ENCODE measurements around the gene DHH.
"Not testable (repeated sequence)": the region's sequence is repeated elsewhere in the genome, so short reads cannot be mapped to it uniquely, and the experiment has no call there.

The DHH gene

GRCh38 chr12:49068879-49069506, 25.6 kb downstream of the DHH start:
- no peak for DNase-seq

GRCh38 chr12:49066120-49066519, 28.5 kb downstream of the DHH start:
- no peak for DNase-seq

- no peak for DNase-seq
Observed at GRCh38 chr12:49064767-49065152, 29.8 kb downstream of the DHH start.

DNA sequence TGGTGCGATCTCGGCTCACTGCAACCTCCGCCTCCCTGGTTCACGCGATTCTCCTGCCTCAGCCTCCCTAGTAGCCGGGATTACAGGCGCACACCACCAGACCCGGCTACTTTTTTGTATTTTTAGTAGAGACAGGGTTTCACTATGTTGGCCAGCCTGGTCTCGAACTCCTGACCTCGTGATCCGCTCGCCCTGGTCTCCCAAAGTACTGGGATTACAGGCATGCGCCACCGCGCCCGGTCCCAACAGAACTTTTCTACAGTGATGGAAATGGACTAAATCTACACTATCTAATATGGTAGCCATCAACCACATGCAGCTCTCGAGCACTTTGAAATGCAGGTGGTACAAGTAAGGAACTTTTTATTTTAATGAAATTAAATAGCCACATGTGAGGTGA, 32.7 kb downstream of the DHH start:
- not testable (repeated sequence) for DNase-seq

DNA sequence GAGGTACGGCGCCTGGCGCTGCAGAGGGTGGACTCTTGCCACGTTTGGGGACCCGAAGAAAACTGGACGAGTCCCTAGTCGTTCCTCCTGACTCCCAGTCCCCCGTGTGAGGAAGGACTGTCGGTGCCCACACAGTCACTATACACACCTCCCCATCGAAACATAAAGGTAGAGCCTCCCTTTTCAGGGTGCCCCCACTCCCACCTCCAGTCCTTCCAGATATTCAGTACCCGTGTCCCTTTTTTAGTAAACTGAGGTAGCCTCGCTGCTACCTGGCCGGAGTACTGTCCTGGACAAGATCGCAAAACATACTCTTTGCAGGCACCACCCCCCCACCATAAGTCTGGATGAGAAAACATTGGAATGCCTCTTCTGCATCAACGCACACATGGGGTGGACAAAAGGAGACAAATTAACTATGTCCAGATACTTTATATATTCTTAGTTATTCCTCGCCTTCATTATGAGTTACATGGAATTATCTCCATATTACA, 33.4 kb downstream of the DHH start:
- DNase-seq: no peak

DNA sequence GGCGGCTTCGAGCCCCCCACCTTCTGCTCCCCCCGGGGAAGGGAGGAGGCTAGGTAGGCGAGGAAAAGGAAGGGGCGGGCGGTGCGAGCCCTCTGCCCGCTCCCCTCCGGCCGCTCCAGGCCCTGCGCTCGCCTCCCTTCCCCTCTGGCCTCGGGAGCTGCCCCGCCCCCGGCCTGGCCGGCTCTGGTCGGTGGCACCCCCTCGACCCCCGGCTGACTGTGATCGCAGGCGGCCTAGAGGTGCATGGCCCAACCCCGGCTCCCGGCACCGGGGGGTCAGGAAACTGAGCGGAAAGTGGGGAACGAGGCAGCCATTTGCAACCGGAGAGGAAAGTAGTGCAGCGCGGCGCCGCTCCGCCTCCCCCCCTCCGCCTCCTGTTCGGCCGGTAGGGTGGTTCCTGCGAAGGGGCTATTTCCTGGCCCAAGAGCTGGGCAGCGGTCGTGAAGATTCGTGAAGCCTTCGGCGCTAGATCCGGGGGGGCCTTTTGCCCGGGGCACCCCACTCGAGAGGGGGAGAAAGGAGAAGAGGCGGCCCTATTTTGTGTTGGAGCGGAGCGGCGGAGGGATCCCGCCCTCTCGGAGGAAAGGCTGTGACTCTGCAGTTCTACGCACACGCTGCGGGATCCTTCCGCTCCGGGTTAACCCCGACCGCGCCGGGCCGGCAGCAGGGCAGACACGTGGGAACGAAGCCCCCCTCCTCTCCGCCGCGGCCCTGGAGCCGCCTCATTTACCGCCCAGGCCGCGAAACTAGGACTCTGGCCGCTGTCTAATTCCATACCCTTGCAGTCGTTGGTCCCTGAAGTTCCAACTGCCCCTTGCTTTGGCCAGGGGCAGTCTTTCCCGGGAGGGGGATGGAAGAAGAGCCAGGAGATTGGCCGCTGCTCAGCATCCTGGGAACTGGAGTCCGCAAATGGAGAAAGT, 34.1 kb downstream of the DHH start, which contains the start of gene KMT2D:
KMT2D (minus strand) TSS at position 558 of the 920 bp plus-strand sequence. CDS start 5,470 bp downstream, outside the sequence.
- DNase-seq: peak; percentile 98

DNA sequence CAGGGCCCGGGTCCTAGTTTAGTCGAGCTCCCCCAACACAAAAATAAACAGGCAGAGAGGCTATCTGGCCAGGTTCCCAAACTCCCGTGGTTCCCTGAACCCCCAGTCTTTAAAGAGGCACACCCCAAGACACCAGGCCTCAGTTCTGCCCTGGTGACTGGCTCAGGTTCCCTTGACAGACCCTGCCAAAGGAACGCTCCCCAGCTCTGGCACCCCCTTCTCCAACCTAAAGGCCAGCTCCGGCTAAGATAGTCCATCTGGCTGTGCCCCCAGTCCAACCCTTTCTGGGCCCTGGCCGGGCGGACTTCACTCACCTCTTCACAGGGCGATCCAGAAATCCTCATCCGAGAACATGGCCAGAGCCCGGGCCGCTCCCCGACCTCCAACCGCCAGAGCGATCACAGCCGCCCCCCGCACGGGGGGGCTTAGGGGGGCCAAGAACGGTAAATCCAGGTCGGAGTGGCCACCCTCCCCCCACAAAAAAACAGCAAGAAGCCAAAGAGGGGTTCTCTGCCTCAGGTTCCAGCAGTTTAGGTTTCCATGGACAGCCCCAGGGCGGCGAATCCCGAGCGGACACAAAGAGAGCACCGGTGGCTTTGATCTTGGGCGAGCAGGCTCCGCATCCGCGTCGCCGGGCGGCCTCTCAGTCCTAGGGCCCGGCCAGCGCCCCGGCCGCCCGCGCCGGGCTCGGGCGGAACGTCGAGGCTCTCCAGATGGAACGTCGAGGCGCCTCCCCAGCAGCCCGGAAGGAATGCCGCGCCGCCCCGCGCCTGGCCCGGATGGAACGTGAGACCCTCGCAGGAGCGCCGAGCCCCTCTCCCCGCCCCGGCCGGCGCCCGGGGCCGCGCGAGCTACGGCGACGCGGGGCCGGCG, 35.1 kb downstream of the DHH start:
- DNase-seq: peak; percentile 31

- no peak for DNase-seq
Observed at GRCh38 chr12:49059045-49059298, 35.6 kb downstream of the DHH start.

DNA sequence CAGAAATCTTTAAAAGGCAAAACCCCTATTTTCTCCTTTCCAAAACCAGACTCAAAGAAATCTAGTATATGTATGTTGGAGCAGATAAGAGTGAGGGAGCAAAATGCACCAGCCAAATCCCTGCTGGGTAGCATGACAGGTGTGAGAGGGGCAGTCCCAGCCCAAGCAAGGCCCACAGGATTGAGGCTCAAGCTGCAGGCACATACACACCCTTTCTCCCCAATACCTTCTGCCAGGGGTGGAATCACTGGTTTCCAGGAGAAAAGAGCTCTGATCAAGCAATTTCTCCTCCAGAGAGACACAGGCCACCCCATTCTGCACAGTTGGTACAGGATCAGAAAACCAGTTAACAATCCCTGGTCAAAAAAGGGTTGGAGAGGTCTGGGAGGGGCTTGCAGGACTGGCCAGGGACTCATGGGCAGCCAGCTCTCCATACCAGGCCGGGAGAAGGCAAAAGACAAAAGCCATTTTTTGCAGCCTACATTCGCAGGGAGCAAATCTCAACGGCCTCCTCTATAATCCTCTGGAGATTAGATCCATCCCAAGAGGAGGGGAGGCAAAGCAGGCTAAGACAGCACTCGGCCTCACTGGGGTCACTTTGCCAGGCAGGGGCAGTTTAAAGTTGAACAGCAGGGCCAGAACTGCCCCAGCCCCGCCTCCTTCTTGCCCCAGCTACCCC, 36.1 kb downstream of the DHH start:
- no peak for DNase-seq

GRCh38 chr12:49057888-49058287, 36.7 kb downstream of the DHH start:
- no peak for DNase-seq

GRCh38 chr12:49055978-49056754, 38.4 kb downstream of the DHH start:
- peak; percentile 72 for DNase-seq

- DNase-seq: no peak
Observed at GRCh38 chr12:49055092-49055491, 39.5 kb downstream of the DHH start.

DNA sequence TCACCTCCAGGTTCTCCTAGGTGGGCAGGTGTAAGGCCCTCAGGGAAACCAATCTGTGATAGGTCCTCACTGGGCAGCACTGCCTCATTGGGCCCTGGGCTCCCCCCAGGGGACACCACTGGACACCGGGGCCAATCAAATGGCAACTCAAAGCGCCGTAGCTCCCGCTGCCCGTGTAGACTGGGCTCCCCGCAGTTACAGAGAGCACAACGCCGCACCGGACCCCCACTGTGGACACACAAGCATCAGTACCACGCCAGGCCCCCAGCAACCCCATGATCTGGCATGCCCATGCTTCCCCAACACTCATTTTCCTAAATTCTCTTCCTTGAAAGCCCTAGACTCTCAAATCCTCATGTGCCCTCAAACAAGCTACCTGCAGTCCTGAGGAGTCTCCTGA, 40.1 kb downstream of the DHH start:
- DNase-seq: no peak

DNA sequence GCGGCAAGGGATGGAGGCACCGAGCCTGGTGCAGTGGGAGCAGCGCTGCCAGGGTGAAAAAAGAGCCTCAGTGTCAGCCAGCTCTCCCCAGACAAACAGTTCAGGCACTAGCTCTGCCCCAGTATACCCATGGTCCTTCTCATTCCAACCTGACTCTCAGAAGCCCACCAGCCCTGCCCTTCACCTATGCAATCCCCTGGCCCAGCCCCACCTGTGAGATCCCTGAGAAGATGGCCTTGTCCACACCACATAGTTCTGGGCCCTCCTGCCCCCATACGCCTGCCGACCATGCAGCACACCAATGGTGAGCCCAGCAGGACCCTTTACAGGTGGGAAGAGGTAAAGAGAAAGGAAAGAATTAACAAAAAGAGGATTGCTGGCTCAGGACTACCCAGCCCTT, 40.5 kb downstream of the DHH start:
- DNase-seq: no peak

- DNase-seq: no peak
Observed at GRCh38 chr12:49052451-49053208, 42.0 kb downstream of the DHH start.

GRCh38 chr12:49051777-49052438, 42.7 kb downstream of the DHH start:
- DNase-seq: no peak

DNA sequence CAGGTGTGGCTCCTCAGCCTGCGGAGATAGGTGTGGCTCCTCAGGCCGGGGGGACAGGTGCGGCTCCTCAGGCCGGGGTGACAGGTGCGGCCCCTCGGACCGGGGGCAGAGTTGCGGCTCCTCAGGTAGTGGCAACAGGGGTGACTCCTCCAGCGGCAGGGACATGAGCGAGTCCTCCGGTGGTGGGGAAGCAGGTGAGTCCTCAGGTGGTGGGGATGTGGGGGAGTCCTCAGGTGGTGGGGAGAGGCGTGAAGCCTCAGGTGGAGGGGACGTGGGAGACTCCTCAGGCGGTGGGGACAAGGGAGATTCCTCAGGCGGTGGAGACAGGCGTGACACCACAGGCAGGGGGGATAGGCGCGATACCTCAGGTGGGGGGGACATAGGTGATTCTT, 43.2 kb downstream of the DHH start:
- DNase-seq: no peak

DNA sequence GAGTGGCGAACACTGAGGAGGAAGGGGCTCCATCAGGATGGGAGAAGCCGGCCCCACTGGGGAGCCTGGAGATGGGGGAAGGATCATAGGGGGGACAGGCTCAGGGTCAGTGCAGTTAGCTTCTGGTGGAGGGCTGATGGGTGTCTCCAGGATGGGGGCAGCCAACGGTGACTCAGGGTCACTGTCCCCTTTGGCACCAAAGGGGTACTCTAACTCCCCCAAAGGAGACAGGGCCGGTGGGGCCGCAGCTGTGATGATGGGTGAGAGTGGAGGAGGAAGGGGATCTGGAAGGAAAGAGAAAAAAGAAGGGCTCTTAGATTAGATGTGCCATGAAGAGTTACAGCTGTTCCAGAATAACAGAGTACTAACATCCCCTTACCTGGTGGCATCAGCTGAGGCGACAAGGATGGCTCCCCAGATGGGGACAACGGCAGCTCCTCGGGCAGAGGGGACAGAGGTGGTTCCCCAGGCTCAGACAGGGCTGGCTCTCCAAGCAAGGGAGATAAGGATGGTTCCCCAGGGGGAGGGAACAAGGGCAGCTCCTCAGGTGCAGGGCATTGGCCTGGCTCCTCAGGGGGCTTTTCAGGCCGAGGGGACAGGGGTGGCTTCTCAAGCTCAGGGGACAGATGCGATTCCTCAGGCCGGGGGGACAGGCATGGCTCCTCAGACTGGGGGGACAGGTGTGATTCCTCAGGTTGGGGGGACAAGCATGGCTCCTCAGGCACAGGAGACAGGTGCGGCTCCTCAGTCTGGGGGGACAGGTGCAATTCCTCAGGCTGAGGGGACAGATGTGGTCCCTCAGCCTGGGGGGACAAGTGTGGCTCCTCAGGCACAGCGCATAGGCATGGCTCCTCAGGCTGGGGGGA, 43.9 kb downstream of the DHH start:
- no peak for DNase-seq

GRCh38 chr12:49049566-49050224, 44.9 kb downstream of the DHH start:
- DNase-seq: peak; percentile 61

All from fibroblast of skin of right biceps (primary cell).